ENCODE results near the gene GRB10.
"Not testable (repeated sequence)": the region's sequence is repeated elsewhere in the genome, so short reads cannot be mapped to it uniquely, and the experiment has no call there.

The GRB10 gene

GRCh38 chr7:50596484-50596883, 186.2 kb downstream of the GRB10 start:
- DNase-seq, result no peak

- peak; percentile 15 for DNase-seq
Observed at GRCh38 chr7:50595491-50596102, 187.1 kb downstream of the GRB10 start.

GRCh38 chr7:50594734-50595485, 187.8 kb downstream of the GRB10 start:
- no peak for DNase-seq

GRCh38 chr7:50594136-50594535, 188.6 kb downstream of the GRB10 start:
- no peak for DNase-seq

GRCh38 chr7:50592940-50593339, 189.8 kb downstream of the GRB10 start:
- no peak for DNase-seq

- DNase-seq, result no peak
Observed at GRCh38 chr7:50591480-50592438, 190.9 kb downstream of the GRB10 start.

- no peak for DNase-seq
Observed at GRCh38 chr7:50591098-50591479, 191.6 kb downstream of the GRB10 start.

GRCh38 chr7:50590535-50590934, 192.2 kb downstream of the GRB10 start:
- DNase-seq, result no peak

- no peak for DNase-seq
Observed at GRCh38 chr7:50589364-50589763, 193.3 kb downstream of the GRB10 start.

- DNase-seq, result no peak
Observed at GRCh38 chr7:50588937-50589336, 193.8 kb downstream of the GRB10 start.

GRCh38 chr7:50587737-50588136, 195.0 kb downstream of the GRB10 start:
- no peak for DNase-seq

- no peak for DNase-seq
Observed at GRCh38 chr7:50584793-50585408, 197.8 kb downstream of the GRB10 start.

- DNase-seq, result no peak
Observed at GRCh38 chr7:50584386-50584785, 198.3 kb downstream of the GRB10 start.

GRCh38 chr7:50583295-50583694, 199.4 kb downstream of the GRB10 start:
- not testable (repeated sequence) for DNase-seq

- not testable (repeated sequence) for DNase-seq
Observed at GRCh38 chr7:50582271-50582670, 200.4 kb downstream of the GRB10 start.

GRCh38 chr7:50580666-50581065, 202.0 kb downstream of the GRB10 start:
- DNase-seq, result not testable (repeated sequence)

GRCh38 chr7:50580057-50580456, 202.6 kb downstream of the GRB10 start:
- DNase-seq, result no peak

- not testable (repeated sequence) for DNase-seq
Observed at GRCh38 chr7:50578105-50578504, 204.6 kb downstream of the GRB10 start.

- DNase-seq, result no peak
Observed at GRCh38 chr7:50577569-50577968, 205.1 kb downstream of the GRB10 start.

GRCh38 chr7:50576388-50576787, 206.3 kb downstream of the GRB10 start:
- DNase-seq, result not testable (repeated sequence)

- DNase-seq, result no peak
Observed at GRCh38 chr7:50567715-50568261, 214.9 kb downstream of the GRB10 start.

- DNase-seq, result no peak
Observed at GRCh38 chr7:50565977-50566376, 216.7 kb downstream of the GRB10 start.

GRCh38 chr7:50565559-50565916, 217.2 kb downstream of the GRB10 start:
- no peak for DNase-seq

Measured in NCI-H526 treated with DMSO at 0.1 percent for 48 hours (cell line).